Measurements from ENCODE around the gene CDK18.

Gene CDK18

DNA sequence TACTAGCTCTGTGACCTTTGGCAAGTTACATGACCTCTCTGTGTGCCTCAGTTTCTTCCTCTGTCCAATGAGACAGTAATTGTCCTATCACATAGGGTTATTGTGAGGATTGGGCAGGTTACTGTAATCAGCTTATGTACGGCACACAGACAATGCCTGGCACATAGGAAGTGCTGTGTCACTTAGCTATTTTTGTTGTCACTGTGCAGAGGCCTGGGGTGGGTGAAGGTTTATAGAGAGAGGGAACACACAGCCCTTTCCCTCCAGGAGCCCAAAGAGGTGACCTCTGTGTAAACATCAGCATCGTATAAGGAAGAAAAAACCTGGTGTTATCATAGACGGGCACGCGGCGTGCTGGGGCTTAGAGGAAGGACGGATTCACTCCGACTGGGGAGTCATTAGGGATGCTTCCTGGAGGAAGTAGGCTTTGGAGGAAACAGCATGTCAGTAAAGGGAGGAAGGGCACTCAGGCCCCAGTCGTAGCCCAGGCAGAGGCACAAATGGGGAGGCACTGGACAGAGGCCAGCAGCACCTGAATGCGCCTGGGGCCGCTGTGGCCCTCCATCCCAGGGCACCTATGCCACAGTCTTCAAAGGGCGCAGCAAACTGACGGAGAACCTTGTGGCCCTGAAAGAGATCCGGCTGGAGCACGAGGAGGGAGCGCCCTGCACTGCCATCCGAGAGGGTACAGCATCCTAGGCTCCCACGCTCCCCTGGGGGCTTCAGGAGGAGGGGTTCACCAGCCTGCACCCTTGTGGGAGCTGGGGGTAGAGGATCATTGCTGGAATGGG, 21.2 kb downstream of the CDK18 start:
- peak; percentile 67 for DNase-seq

DNA sequence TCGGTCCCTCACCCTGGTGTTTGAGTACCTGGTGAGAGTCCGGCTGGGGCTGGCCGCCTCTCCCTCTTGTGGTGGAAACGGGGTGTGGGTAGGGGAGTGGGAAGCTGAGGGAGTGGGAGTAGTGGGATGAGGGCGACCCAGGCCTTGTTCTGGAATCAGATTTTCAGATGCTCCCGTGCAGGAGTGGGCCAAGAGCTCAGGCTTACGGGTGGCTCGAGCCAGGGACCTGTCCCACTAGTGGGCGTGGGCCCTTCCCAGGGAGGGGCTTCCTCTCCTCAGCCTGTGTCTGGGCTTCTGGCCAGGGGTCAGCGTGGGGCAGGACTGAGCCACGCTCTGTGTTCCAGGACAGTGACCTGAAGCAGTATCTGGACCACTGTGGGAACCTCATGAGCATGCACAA, 22.0 kb downstream of the CDK18 start:
- DNase-seq = no peak

DNA sequence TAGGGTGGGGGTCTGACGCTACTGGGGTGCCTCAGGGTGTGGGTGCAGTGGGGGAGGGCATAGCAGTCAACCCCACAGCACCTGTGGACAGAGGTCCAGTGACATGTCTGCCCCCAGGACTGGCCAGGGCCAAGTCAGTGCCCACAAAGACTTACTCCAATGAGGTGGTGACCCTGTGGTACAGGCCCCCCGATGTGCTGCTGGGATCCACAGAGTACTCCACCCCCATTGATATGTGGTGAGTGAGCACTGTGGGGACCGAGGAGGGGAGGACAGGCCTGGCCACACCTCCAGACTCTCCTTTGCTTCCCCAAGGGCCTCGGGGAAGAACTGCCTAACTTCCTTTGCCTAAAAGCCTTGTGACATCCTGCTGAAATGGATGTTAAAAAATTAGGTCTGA, 23.5 kb downstream of the CDK18 start:
- DNase-seq = no peak

DNA sequence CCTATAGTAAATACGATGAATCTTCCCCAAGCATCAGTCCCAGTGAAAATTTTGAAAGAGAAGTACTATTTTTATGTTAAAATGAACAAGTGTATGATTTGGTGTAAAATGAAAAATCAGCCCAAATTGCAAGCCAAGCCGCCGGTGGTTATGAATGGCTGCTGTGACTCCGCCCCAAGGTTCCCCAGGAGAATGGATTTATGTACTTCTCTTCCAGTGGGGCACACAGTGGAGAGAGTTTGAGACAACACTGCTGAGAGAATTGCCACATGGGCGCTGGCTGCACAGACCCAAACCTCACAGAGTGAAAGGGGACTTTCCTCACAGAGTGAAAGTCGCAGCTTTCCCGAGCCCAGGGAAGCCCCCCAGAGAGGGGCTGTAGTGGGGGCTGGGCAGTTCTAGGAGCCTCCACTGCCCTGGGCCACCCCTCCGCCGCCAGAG, 24.0 kb downstream of the CDK18 start:
- DNase-seq = peak; percentile 53

DNA sequence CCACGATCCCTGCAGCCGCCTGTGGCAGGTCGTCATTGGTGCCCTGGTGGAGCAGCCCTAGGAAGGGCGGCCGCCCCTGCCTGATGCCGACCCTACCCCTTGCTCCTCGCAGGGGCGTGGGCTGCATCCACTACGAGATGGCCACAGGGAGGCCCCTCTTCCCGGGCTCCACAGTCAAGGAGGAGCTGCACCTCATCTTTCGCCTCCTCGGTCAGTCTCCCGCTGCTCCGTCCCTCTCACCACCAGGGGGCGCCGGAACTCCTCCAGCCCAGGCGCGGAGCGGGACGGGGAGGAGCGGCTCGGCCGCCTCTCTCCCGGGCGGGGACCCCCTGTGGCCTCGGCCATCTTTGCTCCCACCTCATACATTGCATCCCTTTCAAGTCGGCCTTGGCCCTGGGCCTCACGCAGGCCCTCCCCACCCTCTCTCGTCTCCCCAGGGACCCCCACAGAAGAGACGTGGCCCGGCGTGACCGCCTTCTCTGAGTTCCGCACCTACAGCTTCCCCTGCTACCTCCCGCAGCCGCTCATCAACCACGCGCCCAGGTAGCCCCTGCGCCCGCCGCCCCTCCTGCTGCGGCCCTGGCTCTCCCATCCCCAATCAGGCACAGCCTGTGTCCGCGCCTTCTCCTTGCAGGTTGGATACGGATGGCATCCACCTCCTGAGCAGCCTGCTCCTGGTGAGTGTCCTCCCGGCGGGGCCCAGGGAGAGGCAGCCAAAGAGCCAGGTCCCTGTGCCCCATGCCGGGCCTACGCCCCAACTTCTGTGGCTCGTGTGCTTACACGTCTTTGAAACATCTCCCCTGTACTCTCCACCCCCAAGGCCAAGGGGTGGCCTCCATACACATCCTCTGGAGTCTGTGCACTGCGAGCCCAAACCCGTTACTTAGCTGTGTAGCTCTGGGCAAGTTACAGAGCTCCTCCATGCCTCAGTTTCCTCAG, 24.7 kb downstream of the CDK18 start:
- peak; percentile 90 for DNase-seq

DNA sequence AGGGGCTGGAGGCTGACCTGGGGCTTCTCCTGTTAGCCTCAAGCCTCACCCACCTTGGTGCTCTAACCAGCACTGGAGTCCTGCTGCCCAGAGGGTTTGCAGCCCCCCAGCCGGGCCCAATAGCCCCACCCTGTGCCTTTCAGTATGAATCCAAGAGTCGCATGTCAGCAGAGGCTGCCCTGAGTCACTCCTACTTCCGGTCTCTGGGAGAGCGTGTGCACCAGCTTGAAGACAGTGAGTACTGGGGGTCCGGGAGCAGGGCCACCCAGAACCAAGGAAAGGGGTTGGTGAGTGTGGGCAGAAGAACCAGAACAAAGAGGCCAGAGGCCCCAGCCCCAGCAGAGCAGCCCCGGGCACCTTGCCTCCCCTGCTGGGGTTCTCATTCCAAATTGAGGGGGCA, 25.6 kb downstream of the CDK18 start:
- no peak for DNase-seq

DNA sequence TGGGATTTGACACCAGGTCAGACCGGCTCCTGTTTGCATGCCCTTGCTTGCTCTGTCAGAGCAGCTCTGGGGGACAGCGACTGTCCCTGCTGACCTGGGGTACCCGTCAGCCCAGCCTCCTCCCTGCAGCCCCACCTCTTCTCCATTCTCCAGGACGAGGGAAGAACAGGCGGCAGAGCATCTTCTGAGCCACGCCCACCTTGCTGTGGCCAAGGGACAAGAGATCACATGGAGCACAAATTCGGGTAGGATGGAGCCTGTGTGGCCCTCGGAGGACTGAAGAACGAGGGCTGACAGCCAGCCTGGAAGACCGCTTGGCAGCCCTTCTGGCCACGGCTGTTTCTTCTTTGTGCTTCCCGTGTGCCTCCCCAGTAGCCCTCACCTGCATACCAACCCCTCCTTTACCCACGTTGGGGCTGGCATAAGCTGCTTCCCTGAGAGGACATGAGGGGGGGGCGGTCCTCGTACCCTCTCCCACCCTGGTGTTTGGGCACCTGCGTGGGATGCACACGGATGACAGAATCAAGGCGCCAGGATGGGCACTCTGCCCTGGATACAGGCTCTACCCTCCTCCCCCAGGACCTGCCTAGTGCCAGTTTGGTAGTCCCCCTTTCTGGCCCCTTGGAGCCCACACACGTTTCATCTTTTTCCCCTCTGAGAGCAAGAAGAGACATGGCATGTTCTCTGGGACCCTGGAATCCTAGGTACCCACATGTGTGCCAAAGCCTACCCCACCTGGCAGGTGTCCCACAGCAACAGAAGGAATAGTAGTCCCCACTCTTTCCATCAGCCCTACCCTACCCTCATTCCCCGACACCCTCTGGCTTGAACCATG, 26.9 kb downstream of the CDK18 start:
- DNase-seq = no peak

DNA sequence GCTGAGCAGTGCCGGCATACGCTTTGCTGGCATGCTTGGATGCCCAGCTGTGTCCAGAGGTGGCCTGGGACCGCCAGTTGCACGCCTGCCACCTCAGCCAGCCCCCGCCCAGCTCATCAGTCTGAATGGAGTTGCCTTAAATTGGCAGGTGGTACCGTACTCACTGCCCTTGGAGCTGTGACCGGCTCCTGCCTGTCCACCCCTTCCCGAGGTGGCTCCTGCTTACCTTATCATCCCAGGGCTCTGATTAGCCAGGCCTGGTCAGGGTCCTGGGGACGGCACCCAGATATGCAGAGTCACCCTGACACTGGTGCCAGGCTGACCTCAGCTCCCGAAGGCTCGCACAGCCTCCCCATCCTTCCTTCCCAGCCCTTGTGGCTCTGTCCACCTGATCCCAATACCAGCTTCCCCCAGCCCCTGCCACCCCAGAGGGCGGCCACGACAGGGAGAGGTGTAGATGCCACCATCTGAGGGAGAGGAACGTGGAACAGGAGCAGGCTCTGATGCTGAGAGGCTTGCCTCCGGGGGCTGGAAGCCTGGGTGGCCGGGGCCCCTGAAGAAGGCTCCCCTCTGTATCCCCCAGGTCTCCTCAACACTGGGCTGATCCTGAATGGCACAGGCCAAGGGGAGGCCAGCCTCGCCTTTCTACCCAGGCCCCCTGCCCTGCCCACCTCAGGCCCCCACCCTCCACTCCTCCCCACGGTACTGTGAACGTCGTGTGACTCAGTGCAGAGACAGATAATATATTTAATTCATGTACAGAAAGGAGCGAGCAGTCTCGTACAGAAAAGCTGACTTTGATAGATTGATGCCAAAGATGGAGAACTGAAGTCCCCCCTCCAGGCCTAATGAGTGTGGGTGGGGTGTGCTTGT, 27.8 kb downstream of the CDK18 start:
- no peak for DNase-seq

DNA sequence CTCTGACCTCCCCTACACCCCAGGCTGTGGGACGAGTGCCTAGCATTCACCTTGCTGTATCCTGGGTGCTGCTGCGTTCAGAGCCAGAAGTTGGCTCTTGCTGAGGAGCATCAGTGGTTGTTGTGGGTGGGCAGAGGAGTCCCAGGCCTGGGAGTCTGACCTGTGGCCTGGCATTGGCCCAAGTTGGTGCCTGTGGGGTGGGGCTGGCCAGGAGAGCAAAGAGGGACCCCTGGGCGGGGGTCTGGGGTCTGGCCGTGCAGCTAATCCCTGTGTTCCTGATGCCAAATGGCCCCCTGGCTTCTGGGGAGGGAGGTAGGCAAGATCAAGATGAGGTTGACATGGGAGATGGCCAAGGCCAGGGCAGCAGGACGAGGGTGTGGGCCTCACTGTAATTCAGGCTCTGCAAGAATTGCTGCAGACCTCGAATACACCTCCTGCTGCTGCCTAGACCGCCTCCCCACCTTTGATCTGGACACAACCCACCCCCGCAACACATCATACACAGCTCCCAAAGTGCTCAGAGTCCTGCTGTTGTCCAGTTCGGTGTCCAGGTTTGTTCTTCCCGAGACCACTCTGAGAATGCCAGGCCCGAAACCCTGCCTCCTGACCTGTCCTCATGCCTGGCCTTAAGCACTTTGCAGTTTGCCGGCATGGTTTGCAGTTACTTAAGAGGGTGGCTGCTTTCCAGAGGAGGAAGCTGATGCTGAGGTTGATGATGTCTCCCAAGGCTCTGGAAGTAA, 28.7 kb downstream of the CDK18 start:
- DNase-seq = no peak

DNA sequence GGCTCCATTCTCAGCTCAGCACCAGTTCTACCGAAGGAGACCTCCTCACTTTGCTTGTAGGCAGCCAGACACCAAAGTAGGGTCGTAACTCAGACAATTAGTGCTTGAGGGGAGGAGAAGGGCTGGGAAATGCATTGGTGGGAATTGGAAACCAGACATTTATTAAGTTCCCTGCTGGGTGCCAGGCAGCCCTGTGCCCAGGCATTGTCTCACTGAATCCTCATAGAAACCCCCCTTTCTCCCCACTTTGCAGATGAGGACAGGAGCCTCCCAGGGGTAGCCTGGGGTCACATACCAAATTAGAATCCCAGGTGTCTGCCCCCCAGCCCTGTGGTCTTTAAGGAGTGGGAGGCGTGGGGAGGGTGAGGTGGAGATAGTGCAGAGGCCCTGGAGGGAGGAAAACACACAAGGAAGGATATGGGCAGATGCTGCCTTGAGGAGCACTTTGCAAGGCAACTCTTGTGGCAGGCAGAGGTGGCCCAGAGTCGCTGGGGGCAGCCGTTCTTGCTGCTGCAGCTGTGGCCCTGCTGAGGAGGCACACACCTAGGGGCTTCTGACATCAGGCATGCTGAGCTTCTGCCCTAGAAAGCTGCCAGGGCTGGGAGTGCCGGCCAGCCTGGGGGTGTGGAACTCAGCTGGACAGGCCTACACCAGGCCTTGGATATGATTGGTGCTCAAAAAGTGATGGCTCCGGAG, 29.4 kb downstream of the CDK18 start:
- DNase-seq = no peak

DNA sequence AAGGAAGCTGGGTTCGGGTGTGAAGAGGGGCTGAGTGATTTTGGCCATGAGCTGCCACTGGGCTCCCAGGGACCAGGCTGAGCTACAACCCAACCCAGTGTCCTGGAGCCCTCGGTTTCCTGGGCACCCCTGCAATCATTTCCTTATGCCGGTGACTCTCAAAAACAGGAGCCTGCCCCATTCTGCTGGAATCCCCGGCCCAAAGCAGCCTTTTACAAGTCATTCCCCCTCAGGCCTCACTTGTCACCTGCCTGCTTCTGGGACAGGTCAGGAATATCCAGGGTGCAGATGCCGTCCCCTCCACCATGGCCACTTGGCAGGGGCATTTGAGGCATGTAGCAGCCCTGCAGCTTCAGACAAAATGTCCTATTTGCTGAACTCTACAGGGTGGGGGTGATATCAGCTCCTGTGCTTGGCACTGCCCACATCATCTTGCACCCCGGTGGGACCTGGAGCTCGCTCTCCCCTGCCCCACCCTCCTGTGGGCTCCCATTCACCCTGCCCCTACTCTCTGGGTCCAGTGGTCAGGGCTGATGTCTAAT, 30.0 kb downstream of the CDK18 start:
- no peak for DNase-seq

DNA sequence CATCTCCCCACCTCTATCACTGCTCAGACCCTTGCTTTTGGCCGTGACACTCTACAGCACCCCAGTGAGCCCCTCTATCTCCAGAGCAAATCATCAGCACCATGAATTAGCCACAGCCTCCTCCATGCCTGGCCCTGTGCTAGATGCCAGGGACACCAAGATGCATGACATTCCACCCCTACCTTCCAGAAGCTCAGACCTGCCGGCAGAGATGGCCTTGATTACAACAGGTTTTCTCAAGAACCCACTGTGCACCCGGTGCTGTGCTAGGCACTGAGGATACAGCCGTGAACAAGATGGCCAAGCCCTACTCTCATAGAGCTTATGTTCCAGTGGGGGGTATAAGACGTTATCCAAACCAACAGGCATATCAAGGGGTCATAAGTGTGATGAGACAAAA, 30.6 kb downstream of the CDK18 start:
- no peak for DNase-seq

DNA sequence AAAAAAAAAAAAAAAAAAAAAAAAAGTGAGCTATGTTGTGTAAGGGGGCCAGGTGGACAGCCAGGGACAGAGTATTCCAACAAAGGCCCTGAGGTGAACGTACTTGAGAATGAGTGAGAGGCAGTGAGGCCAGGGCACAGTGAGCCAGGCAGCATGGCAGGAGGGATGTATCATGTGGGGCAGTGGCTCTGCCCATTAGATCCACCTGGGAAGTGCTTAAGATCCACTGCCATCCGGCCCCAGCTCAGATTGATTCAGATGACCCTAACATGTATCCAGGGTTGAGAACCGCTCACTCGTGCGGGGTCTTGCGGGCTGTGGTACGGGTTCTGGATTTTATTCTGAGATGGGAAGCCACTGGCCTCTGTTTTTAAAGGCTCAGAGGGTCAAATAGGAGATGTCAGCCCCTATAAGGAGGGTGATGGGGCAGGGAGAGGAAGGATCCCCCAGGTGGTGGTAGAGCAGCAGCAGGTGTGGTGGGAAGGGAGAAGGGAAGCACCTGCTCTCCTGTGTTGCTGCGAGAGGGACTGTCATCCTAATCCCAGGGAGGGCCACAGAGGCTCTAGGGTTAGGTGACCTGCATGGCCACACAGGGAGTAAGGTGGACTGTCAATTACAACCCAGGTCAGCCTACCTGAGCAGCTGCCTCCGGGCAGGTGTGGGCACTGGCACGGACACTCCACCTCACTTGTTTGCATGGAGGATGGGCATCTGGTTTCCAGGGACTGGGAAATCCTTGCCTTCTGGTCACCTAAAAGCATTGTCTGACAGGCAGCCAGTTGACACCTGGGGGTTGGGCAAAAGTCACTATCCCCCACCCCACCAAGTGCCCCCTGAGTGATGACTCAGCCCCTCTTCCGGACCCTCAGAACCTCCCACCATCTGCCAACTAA, 31.6 kb downstream of the CDK18 start:
- no peak for DNase-seq

DNA sequence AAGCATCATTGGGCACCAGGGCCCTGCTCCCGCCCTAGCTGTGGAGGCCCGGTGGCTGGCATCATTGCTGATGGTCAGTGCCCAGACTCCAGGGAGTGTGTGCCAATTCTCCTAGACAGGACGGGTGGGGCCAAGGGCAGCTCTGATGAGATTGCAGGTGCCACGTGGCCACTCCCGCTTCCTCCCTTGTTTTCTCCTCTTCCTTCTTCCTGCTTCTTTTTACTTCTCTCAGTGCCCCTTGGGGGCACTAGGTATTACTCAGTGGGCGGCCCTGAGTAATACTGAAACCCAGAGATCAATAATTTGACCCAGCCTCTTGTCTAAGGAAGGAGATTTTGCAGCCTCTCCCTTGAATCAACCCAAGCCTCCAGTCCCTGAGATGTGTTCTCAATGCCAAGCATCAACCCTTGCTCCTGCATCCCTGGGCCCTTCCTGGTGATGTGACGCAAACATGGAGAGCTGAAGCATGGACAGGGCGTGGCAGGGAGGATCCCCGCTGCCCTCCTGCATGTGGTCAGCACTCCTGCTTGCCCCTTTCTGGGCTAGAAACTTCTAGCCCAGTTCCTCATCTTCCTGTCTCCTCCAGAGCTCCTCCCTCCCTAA, 32.4 kb downstream of the CDK18 start:
- DNase-seq = no peak

DNA sequence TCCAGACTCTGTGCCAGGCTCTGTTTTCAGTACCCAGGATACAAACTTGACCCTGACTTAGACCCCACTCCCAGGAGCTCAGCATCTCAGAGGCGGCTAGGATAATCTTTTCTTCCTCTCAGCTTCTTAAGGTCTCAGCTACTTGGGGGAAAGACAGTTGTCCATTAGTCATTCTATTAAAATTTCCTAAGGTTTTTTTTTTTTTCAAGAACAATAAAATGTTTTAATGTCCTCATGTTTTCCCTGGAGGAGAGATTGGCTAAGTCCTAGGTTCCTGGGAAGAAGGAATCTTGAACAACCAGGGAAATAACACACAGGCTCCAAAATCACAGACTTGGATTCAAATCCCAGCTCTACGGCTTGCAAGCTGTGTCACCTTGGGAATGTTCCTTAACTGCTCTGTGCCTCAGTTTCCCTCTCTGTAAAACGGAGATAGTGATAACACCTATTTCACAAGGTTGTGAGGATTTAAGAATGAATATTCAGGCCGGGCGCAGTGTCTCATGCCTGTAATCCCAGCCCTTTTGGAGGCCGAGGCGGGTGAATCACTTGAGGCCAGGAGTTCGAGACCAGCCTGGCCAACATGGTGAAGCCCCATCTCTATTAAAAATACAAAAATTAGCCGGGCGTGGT, 33.0 kb downstream of the CDK18 start:
- DNase-seq = no peak

DNA sequence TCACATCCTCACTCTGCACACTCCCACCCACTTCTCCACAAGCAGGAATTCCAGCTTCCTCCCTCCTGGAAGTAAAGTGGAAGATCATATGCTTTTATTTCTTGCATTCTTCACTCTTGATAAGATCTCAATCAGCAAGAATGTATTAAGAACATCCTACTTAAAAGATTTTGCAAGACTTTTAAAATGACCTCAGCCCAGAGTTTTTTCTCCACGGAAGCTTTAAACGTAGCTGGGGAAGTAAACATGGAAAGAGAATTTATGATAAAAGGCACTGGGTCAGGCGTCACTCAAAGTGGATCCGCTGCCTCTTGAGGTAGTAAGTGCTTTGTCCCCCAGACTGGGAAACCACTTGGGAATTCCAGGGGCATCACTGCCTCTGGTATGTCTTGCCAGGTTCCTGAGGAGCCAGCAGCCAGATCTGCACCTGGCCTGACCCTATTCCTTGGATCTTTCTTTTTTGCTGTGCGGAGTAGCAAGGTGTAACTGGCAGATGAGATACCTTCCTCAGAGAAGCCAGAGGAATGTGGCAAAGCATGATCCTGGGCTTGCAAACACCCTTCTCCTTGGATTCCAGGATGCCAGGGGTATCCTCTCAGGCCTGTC, 33.9 kb downstream of the CDK18 start:
- no peak for DNase-seq

DNA sequence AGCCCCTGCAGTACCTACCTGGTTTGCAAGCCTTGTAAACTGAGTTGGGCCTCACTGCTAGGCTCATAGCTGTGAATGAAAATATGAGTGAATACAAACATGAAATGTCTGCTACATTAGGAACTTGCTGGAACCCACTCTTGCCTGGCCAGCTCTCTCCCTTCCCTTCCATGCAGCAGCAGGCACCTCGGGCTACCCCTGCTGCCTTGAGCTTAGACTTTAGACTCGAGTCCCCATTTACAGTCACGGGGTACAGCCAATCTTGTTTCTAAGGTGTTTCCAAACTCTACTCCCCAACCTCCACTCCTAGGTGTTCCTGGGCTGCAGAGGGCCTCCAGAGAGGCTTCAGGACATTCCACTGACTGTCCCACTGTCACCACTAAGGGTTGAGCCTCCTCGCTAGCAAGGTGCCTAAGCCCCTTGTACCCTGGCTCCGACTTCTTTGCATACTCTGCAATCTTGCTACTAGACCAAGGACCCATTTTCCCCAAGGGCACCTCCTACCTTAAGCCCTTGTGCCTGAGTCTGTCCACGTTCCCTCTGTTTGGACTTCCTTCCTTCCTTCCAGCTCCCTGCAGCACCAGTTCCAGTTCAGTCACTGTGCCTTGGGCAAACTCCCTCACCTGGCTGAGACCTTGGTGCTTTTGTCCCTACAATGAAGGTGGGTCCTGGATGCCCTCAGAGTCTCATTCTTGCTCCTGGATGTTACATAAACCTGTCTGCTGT, 36.9 kb downstream of the CDK18 start:
- peak; percentile 42 for DNase-seq

Measured in NCI-H82 (cell line).